ENCODE data around the gene LURAP1L. TPM values are rescaled to one million over a fixed set of nuclear protein-coding genes. Genes with fewer than 3 reads are reported as not detected.

LURAP1L gene
- polyA plus RNA-seq, 4 donors: 3.5 to 17.5 (median 6.5) TPM

DNA sequence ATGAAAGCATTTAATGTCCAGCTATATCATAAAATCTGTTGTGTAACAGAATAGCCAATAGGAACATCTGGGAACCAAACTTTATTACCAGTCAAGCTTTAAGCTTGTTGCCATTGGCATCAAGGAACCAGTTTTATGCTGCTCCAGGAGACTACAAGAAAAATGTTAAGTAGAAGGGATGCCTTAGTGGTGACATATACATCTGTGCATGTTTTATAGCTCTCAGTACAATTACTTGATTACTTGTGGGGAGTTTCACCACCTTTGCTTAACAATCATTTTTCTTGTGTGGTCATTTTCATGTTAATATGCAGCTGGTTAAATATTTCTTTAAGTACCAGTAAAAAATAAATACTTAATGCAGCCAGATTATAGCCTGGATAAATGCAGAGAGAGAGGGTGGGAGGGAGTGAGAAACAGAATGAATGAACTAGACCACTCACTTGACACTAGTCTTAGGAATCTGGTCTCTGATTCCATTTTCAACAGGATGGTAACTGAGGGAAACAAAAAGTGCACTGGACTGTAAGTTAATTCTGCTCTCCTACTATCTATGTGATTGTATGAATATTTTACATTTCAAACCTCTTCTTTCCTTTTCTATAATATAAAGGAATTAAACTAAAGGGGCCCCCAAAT is 35.7 kb upstream of the LURAP1L start:
- Histone ChIP-seq H3K4me1 (ENCODE audit: control insufficient read depth in 3 of 3, insufficient read depth in 2 of 3, low read depth in 1 of 3, low read length in 2 of 3) (no peaks in the 10 kb centered on the region), H3K36me3 (ENCODE audit: control insufficient read depth in 3 of 3, insufficient read depth in 2 of 3, low read depth in 1 of 3, low read length in 3 of 3) (no peaks in the 10 kb centered on the region), H3K9me3 (ENCODE audit: control insufficient read depth in 2 of 2, insufficient read depth in 1 of 2, low read depth in 1 of 2, low read length in 1 of 2) (peaks cover 0 to 3% of the 10 kb centered on the region in 2 donors), H3K4me3 (ENCODE audit: low read depth in 1 of 3, low read length in 3 of 3) (no peak overlapping the region), H3K27me3 (ENCODE audit: control insufficient read depth in 3 of 3, insufficient read depth in 3 of 3, low read length in 3 of 3) (no peaks in the 10 kb centered on the region), H3K27ac (ENCODE audit: low read depth in 1 of 3, low read length in 2 of 3) (no peak overlapping the region)
- no peak for DNase-seq
- FAIRE-seq: no peak

DNA sequence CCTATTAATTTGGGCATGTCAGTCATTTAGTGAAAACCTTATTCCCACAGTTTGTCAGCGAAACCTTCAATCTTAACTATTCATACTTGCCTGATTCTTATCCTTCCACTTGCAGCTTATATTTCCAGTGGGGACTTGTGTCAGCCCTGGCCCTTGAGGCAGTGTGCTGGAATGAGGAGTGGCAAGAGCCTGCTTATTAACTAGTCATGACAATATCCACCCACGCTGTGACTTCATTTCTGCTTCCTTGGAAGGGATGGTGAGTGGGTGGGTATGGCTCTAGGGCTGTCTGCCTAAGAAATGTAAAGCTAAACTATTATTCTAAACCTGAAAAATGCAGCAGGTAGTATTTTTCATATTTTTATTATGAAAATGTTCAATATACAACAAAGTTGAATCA is 34.0 kb upstream of the LURAP1L start:
- WGBS, 3 donors: 69 to 84% (median 80%) methylated on average over 2 of the region's 2 CpGs
- FAIRE-seq: no peak
- no peaks in the 10 kb centered on the region for H3K27me3 ChIP-seq (ENCODE audit: control insufficient read depth in 3 of 3, insufficient read depth in 3 of 3, low read length in 3 of 3)
- no peaks in the 10 kb centered on the region for H3K4me1 ChIP-seq (ENCODE audit: control insufficient read depth in 3 of 3, insufficient read depth in 2 of 3, low read depth in 1 of 3, low read length in 2 of 3)
- H3K4me3 ChIP-seq (ENCODE audit: low read depth in 1 of 3, low read length in 3 of 3): no peak overlapping the region
- no peak overlapping the region for H3K27ac ChIP-seq (ENCODE audit: low read depth in 1 of 3, low read length in 2 of 3)
- H3K9me3 ChIP-seq (ENCODE audit: control insufficient read depth in 2 of 2, insufficient read depth in 1 of 2, low read depth in 1 of 2, low read length in 1 of 2): no peaks in the 10 kb centered on the region
- DNase-seq: no peak
- H3K36me3 ChIP-seq (ENCODE audit: control insufficient read depth in 3 of 3, insufficient read depth in 2 of 3, low read depth in 1 of 3, low read length in 3 of 3): no peaks in the 10 kb centered on the region

DNA sequence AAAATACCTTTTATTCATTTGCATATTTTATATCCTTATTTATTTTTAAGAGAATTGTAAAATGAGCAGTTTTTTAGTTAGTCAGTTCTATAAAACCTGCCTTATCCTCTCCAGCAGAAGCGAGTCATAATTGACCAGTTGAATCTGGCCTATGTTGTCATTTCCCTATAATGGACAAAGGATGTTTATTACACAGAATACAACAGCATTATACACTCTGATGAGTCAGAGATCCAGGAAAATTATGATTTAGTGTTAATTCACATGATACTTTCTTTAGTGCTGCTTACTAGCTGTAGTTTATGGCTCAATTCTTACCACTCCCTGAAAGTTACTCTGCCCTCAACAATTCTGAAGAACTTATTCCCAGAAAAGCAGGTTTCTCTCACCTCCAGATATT is 26.8 kb upstream of the LURAP1L start:
- no peaks in the 10 kb centered on the region for H3K4me1 ChIP-seq (ENCODE audit: control insufficient read depth in 3 of 3, insufficient read depth in 2 of 3, low read depth in 1 of 3, low read length in 2 of 3)
- WGBS, 3 donors: 72 to 87% (median 74%) methylated on average over 1 of the region's 1 CpG
- no peaks in the 10 kb centered on the region for H3K36me3 ChIP-seq (ENCODE audit: control insufficient read depth in 3 of 3, insufficient read depth in 2 of 3, low read depth in 1 of 3, low read length in 3 of 3)
- no peak overlapping the region for H3K4me3 ChIP-seq (ENCODE audit: low read depth in 1 of 3, low read length in 3 of 3)
- H3K27ac ChIP-seq (ENCODE audit: low read depth in 1 of 3, low read length in 2 of 3): no peak overlapping the region
- no peaks in the 10 kb centered on the region for H3K9me3 ChIP-seq (ENCODE audit: control insufficient read depth in 2 of 2, insufficient read depth in 1 of 2, low read depth in 1 of 2, low read length in 1 of 2)
- H3K27me3 ChIP-seq (ENCODE audit: control insufficient read depth in 3 of 3, insufficient read depth in 3 of 3, low read length in 3 of 3): no peaks in the 10 kb centered on the region
- peak in 1 of 2 donors; percentile 35 for DNase-seq
- FAIRE-seq: no peak

DNA sequence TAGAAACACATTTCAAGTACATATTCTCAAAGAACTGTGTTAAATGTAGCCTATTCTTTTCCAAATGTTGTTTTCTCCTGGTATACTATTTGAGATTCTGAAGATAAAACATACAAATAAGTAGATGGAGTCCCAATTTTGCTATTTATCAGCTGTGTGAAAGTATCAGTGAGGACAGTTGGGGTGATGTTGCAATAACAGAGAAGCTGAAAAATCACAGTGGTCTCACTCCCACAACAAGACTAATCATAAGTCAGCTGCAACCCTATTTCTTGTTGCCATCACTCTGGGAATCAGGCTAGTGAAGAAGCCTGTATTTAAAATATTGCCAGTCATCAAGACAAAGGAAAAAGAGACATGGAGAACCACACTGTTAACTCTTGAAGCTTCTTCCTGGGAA is 25.9 kb upstream of the LURAP1L start:
- Histone ChIP-seq H3K36me3 (ENCODE audit: control insufficient read depth in 3 of 3, insufficient read depth in 2 of 3, low read depth in 1 of 3, low read length in 3 of 3) (no peaks in the 10 kb centered on the region), H3K27ac (ENCODE audit: low read depth in 1 of 3, low read length in 2 of 3) (no peak overlapping the region), H3K4me3 (ENCODE audit: low read depth in 1 of 3, low read length in 3 of 3) (no peak overlapping the region), H3K4me1 (ENCODE audit: control insufficient read depth in 3 of 3, insufficient read depth in 2 of 3, low read depth in 1 of 3, low read length in 2 of 3) (no peaks in the 10 kb centered on the region), H3K27me3 (ENCODE audit: control insufficient read depth in 3 of 3, insufficient read depth in 3 of 3, low read length in 3 of 3) (no peaks in the 10 kb centered on the region), H3K9me3 (ENCODE audit: control insufficient read depth in 2 of 2, insufficient read depth in 1 of 2, low read depth in 1 of 2, low read length in 1 of 2) (no peaks in the 10 kb centered on the region)
- DNase-seq (no peak), FAIRE-seq (no peak)

DNA sequence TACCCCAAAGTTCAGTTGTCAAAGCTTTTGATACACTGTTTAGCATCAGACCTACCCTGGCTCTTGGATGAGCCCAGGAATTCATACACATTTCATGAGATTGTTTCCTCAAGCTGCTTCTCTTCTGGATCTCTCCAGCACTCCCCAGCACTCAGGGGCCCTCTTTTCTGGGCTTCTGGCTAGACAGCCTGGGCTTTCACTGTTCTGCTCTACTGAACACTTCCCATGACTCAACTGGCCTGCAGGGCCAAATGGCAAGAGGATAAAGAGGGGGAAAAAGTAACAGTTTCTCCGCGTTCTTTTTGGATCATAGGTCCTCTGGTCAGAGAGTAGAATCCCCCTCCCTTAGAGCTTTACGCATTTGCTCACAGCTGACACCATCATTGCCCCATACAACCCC is 20.9 kb upstream of the LURAP1L start:
- no peak overlapping the region for H3K27ac ChIP-seq (ENCODE audit: low read depth in 1 of 3, low read length in 2 of 3)
- no peak overlapping the region for H3K4me3 ChIP-seq (ENCODE audit: low read depth in 1 of 3, low read length in 3 of 3)
- DNase-seq (no peak), FAIRE-seq (no peak)
- no peaks in the 10 kb centered on the region for H3K36me3 ChIP-seq (ENCODE audit: control insufficient read depth in 3 of 3, insufficient read depth in 2 of 3, low read depth in 1 of 3, low read length in 3 of 3)
- WGBS, 3 donors: 84 to 93% (median 93%) methylated on average over 3 of the region's 3 CpGs
- no peaks in the 10 kb centered on the region for H3K27me3 ChIP-seq (ENCODE audit: control insufficient read depth in 3 of 3, insufficient read depth in 3 of 3, low read length in 3 of 3)
- no peaks in the 10 kb centered on the region for H3K9me3 ChIP-seq (ENCODE audit: control insufficient read depth in 2 of 2, insufficient read depth in 1 of 2, low read depth in 1 of 2, low read length in 1 of 2)
- H3K4me1 ChIP-seq (ENCODE audit: control insufficient read depth in 3 of 3, insufficient read depth in 2 of 3, low read depth in 1 of 3, low read length in 2 of 3): no peaks in the 10 kb centered on the region

DNA sequence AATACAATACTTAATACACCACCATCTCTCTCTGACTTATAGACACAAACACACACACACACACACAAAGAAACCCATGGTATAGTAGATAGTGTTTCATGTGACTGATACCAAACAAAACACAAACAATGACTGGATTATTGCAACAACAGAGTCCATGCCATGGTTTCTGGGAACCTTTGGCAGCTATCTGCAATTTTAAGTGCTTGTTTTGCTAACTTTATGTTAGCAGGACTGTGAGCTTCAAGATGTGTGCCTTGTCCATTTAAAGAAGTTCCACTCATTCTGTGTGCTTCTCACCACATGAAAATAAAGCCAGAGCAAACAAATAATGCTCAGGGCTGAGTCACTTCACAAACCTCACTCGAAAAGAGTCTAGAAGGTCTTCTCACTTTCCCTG is 15.1 kb upstream of the LURAP1L start:
- FAIRE-seq (no peak), DNase-seq (no peak)
- 62 to 84% (median 77%) methylated on average over 1 of the region's 1 CpG for WGBS, 3 donors
- peaks cover 0 to 2% (median 0%) of the 10 kb centered on the region in 3 donors for H3K4me1 ChIP-seq (ENCODE audit: control insufficient read depth in 3 of 3, insufficient read depth in 2 of 3, low read depth in 1 of 3, low read length in 2 of 3)
- no peak overlapping the region for H3K27ac ChIP-seq (ENCODE audit: low read depth in 1 of 3, low read length in 2 of 3)
- H3K36me3 ChIP-seq (ENCODE audit: control insufficient read depth in 3 of 3, insufficient read depth in 2 of 3, low read depth in 1 of 3, low read length in 3 of 3): no peaks in the 10 kb centered on the region
- no peaks in the 10 kb centered on the region for H3K27me3 ChIP-seq (ENCODE audit: control insufficient read depth in 3 of 3, insufficient read depth in 3 of 3, low read length in 3 of 3)
- H3K4me3 ChIP-seq (ENCODE audit: low read depth in 1 of 3, low read length in 3 of 3): no peak overlapping the region
- no peaks in the 10 kb centered on the region for H3K9me3 ChIP-seq (ENCODE audit: control insufficient read depth in 2 of 2, insufficient read depth in 1 of 2, low read depth in 1 of 2, low read length in 1 of 2)

DNA sequence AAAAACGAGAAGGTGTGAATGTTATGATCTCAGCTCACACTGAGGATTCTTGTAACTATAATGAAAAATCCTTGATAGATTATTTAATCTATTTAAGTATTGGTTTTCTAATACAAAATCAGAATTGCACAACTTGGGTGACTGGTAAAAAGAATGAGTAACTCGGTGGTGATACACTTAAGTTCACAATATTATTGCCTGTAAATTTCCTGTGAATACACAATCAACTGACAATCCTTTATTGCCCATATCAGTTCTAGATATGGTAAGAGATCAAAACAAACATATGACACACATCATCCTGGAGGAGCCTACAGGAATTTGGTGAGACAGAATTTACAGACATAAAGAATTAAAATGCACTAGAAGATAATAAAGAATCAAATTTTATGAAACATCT is 14.1 kb upstream of the LURAP1L start:
- H3K4me1 ChIP-seq (ENCODE audit: control insufficient read depth in 3 of 3, insufficient read depth in 2 of 3, low read depth in 1 of 3, low read length in 2 of 3): peaks cover 0 to 3% (median 0%) of the 10 kb centered on the region in 3 donors
- no peak for FAIRE-seq
- WGBS, 3 donors: 0 to 25% (median 0%) methylated on average over 2 of the region's 2 CpGs
- H3K9me3 ChIP-seq (ENCODE audit: control insufficient read depth in 2 of 2, insufficient read depth in 1 of 2, low read depth in 1 of 2, low read length in 1 of 2): no peaks in the 10 kb centered on the region
- no peaks in the 10 kb centered on the region for H3K36me3 ChIP-seq (ENCODE audit: control insufficient read depth in 3 of 3, insufficient read depth in 2 of 3, low read depth in 1 of 3, low read length in 3 of 3)
- H3K4me3 ChIP-seq (ENCODE audit: low read depth in 1 of 3, low read length in 3 of 3): no peak overlapping the region
- no peak for DNase-seq
- no peaks in the 10 kb centered on the region for H3K27me3 ChIP-seq (ENCODE audit: control insufficient read depth in 3 of 3, insufficient read depth in 3 of 3, low read length in 3 of 3)
- H3K27ac ChIP-seq (ENCODE audit: low read depth in 1 of 3, low read length in 2 of 3): no peak overlapping the region

DNA sequence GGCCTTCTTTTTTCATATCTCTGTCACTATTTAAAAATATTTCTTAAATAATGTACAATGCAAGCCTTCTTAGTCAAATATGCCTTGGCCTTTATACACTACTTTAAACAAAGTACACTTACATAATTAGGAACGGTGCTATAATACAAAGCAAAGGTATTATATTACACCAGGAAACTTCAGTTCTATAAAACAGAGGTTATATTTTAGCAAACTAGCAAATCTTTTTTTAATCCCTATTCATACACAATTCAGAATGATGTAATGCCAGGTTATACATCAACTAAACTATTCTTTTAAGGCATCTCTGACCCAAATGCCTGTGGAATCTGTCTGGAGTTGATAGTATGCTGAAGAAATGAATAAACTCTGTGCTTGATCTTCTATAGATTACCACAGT is 10.7 kb upstream of the LURAP1L start:
- FAIRE-seq: no peak
- H3K9me3 ChIP-seq (ENCODE audit: control insufficient read depth in 2 of 2, insufficient read depth in 1 of 2, low read depth in 1 of 2, low read length in 1 of 2): no peaks in the 10 kb centered on the region
- 7 to 55% (median 28%) methylated on average over 1 of the region's 1 CpG for WGBS, 3 donors
- H3K4me3 ChIP-seq (ENCODE audit: low read depth in 1 of 3, low read length in 3 of 3): no peak overlapping the region
- H3K27ac ChIP-seq (ENCODE audit: low read depth in 1 of 3, low read length in 2 of 3): no peak overlapping the region
- no peaks in the 10 kb centered on the region for H3K36me3 ChIP-seq (ENCODE audit: control insufficient read depth in 3 of 3, insufficient read depth in 2 of 3, low read depth in 1 of 3, low read length in 3 of 3)
- peaks cover 0 to 10% (median 0%) of the 10 kb centered on the region in 3 donors for H3K4me1 ChIP-seq (ENCODE audit: control insufficient read depth in 3 of 3, insufficient read depth in 2 of 3, low read depth in 1 of 3, low read length in 2 of 3)
- DNase-seq: no peak
- no peaks in the 10 kb centered on the region for H3K27me3 ChIP-seq (ENCODE audit: control insufficient read depth in 3 of 3, insufficient read depth in 3 of 3, low read length in 3 of 3)

DNA sequence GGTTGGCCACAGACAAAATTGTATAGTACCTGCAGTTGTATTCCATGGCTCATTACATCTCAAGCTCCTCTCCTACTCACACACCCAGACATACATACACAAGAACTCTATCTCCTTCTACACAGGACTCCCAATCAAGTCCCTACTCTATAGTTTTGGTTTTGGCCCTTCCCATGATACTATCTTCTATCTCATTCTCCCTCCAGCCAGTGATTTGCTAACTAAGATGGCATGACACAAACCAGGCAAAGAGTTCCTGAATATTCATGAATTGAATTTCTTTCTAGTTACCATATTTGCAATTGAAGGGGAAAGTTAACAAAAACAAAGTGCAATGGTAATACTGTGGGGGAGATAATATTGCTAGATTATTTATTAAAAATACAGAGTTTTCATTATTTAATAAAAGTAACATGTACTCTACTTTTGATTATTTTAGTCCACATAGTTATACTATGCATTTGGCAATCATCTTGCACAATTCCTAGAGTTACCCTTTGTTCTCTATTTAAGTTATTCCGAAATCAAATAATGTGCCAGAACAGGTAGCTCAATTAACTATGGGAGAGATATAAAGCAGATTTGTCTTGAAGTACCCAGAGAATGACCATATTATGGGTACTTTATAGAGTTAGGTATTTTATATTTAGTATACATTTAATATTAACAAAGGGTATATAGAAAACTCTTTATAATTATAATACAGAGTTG is 9.6 kb upstream of the LURAP1L start:
- no peaks in the 10 kb centered on the region for H3K27me3 ChIP-seq (ENCODE audit: control insufficient read depth in 3 of 3, insufficient read depth in 3 of 3, low read length in 3 of 3)
- no peak overlapping the region for H3K27ac ChIP-seq (ENCODE audit: low read depth in 1 of 3, low read length in 2 of 3)
- no peaks in the 10 kb centered on the region for H3K9me3 ChIP-seq (ENCODE audit: control insufficient read depth in 2 of 2, insufficient read depth in 1 of 2, low read depth in 1 of 2, low read length in 1 of 2)
- no peak overlapping the region for H3K4me3 ChIP-seq (ENCODE audit: low read depth in 1 of 3, low read length in 3 of 3)
- H3K4me1 ChIP-seq (ENCODE audit: control insufficient read depth in 3 of 3, insufficient read depth in 2 of 3, low read depth in 1 of 3, low read length in 2 of 3): peaks cover 0 to 14% (median 0%) of the 10 kb centered on the region in 3 donors
- FAIRE-seq (no peak), DNase-seq (no peak)
- no peaks in the 10 kb centered on the region for H3K36me3 ChIP-seq (ENCODE audit: control insufficient read depth in 3 of 3, insufficient read depth in 2 of 3, low read depth in 1 of 3, low read length in 3 of 3)
- WGBS, 3 donors: 73 to 90% (median 75%) methylated on average over 1 of the region's 1 CpG

Measured in small intestine (tissue), 7 donors.